ENCODE measurements around the gene DLG5.

The DLG5 gene

GRCh38 chr10:77863446-77863845 is 63.1 kb downstream of the DLG5 start:
- no peak for TF ChIP-seq CTCF (IDR thresholded peaks at IDR 0.05; ENCODE audit: low read depth, low read length, missing control alignments)
- no peak overlapping the region for H3K4me3 ChIP-seq (ENCODE audit: low read depth, low read length)
- DNase-seq (ENCODE audit: low read depth), result no peak

GRCh38 chr10:77862595-77862994 is 64.0 kb downstream of the DLG5 start:
- no peak for DNase-seq (ENCODE audit: low read depth)
- no peak for TF ChIP-seq CTCF (IDR thresholded peaks at IDR 0.05; ENCODE audit: low read depth, low read length, missing control alignments)
- H3K4me3 ChIP-seq (ENCODE audit: low read depth, low read length), result no peak overlapping the region

GRCh38 chr10:77861366-77861765 is 65.2 kb downstream of the DLG5 start:
- no peak overlapping the region for H3K4me3 ChIP-seq (ENCODE audit: low read depth, low read length)
- DNase-seq (ENCODE audit: low read depth), result no peak
- no peak for TF ChIP-seq CTCF (IDR thresholded peaks at IDR 0.05; ENCODE audit: low read depth, low read length, missing control alignments)

- DNase-seq (ENCODE audit: low read depth), result no peak
- no peak for TF ChIP-seq CTCF (IDR thresholded peaks at IDR 0.05; ENCODE audit: low read depth, low read length, missing control alignments)
- no peak overlapping the region for H3K4me3 ChIP-seq (ENCODE audit: low read depth, low read length)
Measured at GRCh38 chr10:77859865-77860282, 66.7 kb downstream of the DLG5 start.

- no peak overlapping the region for H3K4me3 ChIP-seq (ENCODE audit: low read depth, low read length)
Measured at GRCh38 chr10:77859200-77859864, 67.2 kb downstream of the DLG5 start.

GRCh38 chr10:77857272-77857671 is 69.3 kb downstream of the DLG5 start:
- DNase-seq (ENCODE audit: low read depth), result no peak
- no peak for TF ChIP-seq CTCF (IDR thresholded peaks at IDR 0.05; ENCODE audit: low read depth, low read length, missing control alignments)
- H3K4me3 ChIP-seq (ENCODE audit: low read depth, low read length), result no peak overlapping the region

More at GRCh38 chr10:77859200-77859864, 67.2 kb downstream of the DLG5 start:
- TF ChIP-seq CTCF (IDR thresholded peaks at IDR 0.05; ENCODE audit: low read depth, low read length, missing control alignments), result no peak
- no peak for DNase-seq (ENCODE audit: low read depth)

GRCh38 chr10:77856566-77856965 is 70.0 kb downstream of the DLG5 start:
- no peak for TF ChIP-seq CTCF (IDR thresholded peaks at IDR 0.05; ENCODE audit: low read depth, low read length, missing control alignments)
- H3K4me3 ChIP-seq (ENCODE audit: low read depth, low read length), result no peak overlapping the region
- DNase-seq (ENCODE audit: low read depth), result no peak
